B cell (primary cell): ENCODE measurements around the gene SPEN.

ENCODE experiments used
- EZH2 ChIP-seq: IDR thresholded peaks from 2 replicates; pipeline ENCODE4 v1.6.1; 2012; ENCODE audit warnings: borderline replicate concordance, low read depth, mild to moderate bottlenecking, moderate library complexity, low read length; ENCODE audit not compliant: insufficient read depth, poor library complexity, severe bottlenecking
- TF ChIP-seq, protein P1 (sequence below): fragments of 200-600 bp; IDR thresholded peaks from one replicate; pipeline ENCODE4 v1.8.0; 2022; ENCODE audit warnings: antibody characterized with exemption, mild to moderate bottlenecking

DNA sequence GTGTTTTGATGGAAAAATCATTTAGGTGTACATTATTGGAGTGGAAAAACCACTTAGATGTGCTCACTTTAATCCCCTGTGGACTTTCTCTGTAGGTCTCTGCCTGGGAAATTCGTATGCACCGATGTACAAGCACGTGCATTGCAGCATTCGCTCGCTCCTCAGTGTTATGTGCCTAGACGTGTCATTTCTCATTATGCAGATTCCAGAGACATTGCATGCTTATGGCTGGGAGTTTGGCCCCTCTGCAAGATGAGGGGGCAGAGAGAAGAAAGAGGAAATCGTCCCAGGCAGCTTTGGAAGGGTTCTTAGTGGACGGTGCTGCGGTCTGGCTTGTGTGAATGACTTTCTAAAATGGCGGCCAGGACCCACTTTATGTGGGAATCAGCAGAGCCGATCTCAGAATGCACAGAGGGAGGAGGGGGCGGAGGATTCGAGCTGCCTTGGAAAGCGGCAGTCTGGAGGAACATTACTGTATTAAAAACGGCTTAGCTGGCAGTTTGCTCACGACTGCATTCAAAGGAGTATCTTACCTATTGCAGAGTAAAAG is 2.3 kb downstream of the SPEN start:
- TF ChIP-seq, protein P1, sequence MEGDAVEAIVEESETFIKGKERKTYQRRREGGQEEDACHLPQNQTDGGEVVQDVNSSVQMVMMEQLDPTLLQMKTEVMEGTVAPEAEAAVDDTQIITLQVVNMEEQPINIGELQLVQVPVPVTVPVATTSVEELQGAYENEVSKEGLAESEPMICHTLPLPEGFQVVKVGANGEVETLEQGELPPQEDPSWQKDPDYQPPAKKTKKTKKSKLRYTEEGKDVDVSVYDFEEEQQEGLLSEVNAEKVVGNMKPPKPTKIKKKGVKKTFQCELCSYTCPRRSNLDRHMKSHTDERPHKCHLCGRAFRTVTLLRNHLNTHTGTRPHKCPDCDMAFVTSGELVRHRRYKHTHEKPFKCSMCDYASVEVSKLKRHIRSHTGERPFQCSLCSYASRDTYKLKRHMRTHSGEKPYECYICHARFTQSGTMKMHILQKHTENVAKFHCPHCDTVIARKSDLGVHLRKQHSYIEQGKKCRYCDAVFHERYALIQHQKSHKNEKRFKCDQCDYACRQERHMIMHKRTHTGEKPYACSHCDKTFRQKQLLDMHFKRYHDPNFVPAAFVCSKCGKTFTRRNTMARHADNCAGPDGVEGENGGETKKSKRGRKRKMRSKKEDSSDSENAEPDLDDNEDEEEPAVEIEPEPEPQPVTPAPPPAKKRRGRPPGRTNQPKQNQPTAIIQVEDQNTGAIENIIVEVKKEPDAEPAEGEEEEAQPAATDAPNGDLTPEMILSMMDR, result no peak
- no peak for TF ChIP-seq EZH2
